Colonic mucosa (tissue), 4 donors: ENCODE measurements around the gene CPLANE1. TPM values are rescaled to one million over a fixed set of nuclear protein-coding genes. Genes with fewer than 3 reads are reported as not detected.

Experiments
- DNase-seq: peaks from one replicate; pipeline ENCODE4 v3.0.0-alpha.2; 2020
- H3K27ac ChIP-seq: fragments of 200-600 bp; one replicate; pipeline ENCODE4 v1.8.0; 2021
- H3K27me3 ChIP-seq: fragments of 200-600 bp; one replicate; pipeline ENCODE4 v1.8.0; 2021
- H3K36me3 ChIP-seq: fragments of 200-600 bp; one replicate; pipeline ENCODE4 v1.8.0; 2021
- H3K4me1 ChIP-seq: fragments of 200-600 bp; one replicate; pipeline ENCODE4 v1.8.0; 2021; ENCODE audit warnings: mild to moderate bottlenecking
- H3K4me3 ChIP-seq: fragments of 200-600 bp; one replicate; pipeline ENCODE4 v1.8.0; 2021
- H3K9ac ChIP-seq, 2 donors: one replicate each; pipeline ENCODE4 v1.7.0; 2013; ENCODE audit warnings: control low read depth in 2 of 2, low read depth in 2 of 2, low read length in 2 of 2
- H3K9me3 ChIP-seq: fragments of 200-600 bp; one replicate; pipeline ENCODE4 v1.8.0; 2021
- CTCF ChIP-seq: fragments of 200-600 bp; IDR thresholded peaks from one replicate; pipeline ENCODE4 v1.8.0; 2022; ENCODE audit warnings: antibody characterized with exemption, mild to moderate bottlenecking
- intact Hi-C: fragments of 100-400 bp; cut with DNase I; formaldehyde crosslinking; loops from one replicate; pipeline ENCODE4 v1.14.1; 2022
- total RNA-seq, 2 donors: library from RNA; stranded (reverse); fragmentation: NEBNext Ultra II Directional in 1 of 2; extraction: Animal tissue kit (Norgen Biotek cat#: 25700) in 1 of 2; gene quantifications; one replicate each; pipeline ENCODE4 v1.2.1, GENCODE V29; 2021
- donor health status: healthy.
- donor health status: DM: no; HTN: no; CAD: no.
- donor health status: DM: no; HTN: no; CAD: no.

The CPLANE1 gene
- total RNA-seq, 2 donors from 2014 or later, result 6.4 to 8.4 TPM

GRCh38 chr5:37190592-37190991, 58.6 kb downstream of the CPLANE1 start:
- Histone ChIP-seq H3K9me3 (no peaks in the 10 kb centered on the region), H3K4me3 (no peak overlapping the region), H3K36me3 (no peaks in the 10 kb centered on the region), H3K27ac (no peak overlapping the region), H3K4me1 (no peaks in the 10 kb centered on the region), H3K27me3 (no peaks in the 10 kb centered on the region), H3K9ac (no peak overlapping the region)
- intact Hi-C loops, result no loop called here
- DNase-seq, result no peak
- no peak for TF ChIP-seq CTCF

DNA sequence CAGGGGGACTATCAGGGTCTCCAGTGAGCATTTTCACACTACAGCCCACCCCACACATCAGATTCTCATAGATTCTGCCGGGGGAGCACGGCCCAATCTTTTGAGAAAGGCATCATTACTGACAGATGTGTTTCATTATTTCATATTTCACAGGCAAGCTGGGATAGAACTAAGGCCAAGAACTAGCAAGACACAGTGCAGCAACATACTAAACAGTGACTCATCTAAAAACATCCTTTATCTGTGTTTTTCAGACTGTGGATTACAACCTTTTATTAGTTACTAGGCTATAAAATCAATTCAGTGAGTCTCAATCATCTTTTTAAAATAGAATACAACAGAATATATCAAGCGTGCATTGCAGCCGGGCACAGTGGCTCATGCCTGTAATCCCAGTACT, 59.8 kb downstream of the CPLANE1 start:
- H3K4me1 ChIP-seq, result no peaks in the 10 kb centered on the region
- H3K9ac ChIP-seq, result no peak overlapping the region
- H3K9me3 ChIP-seq, result no peaks in the 10 kb centered on the region
- H3K27me3 ChIP-seq, result no peaks in the 10 kb centered on the region
- intact Hi-C loops, result no loop called here
- DNase-seq, result no peak
- TF ChIP-seq CTCF, result no peak
- H3K36me3 ChIP-seq, result no peaks in the 10 kb centered on the region
- no peak overlapping the region for H3K4me3 ChIP-seq
- H3K27ac ChIP-seq, result no peak overlapping the region

DNA sequence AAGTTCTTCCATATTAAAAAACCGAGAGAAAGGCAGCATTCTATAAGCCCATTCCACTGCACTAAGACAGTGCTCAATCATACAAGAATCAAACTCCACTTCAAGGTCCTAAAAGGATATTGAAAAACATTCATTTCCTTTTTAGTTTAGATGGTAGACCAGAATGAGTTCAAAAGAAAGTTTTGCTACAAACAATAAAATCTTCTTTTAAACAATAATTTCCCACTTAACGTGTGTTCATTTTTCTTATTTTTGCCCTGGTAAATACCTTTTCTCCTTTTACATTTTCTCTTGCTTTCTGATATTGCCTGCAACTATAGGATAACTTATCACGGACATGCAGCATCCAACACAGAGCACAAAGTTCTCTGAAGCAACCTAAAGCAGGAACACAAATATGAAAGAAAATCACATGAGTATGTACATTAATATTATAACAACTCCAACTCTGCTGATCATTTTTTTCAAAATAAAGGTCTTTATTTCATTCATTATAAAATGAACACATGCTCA, 61.7 kb downstream of the CPLANE1 start:
- no peaks in the 10 kb centered on the region for H3K27me3 ChIP-seq
- no peak overlapping the region for H3K27ac ChIP-seq
- intact Hi-C loops, result no loop called here
- no peaks in the 10 kb centered on the region for H3K9me3 ChIP-seq
- TF ChIP-seq CTCF, result no peak
- H3K36me3 ChIP-seq, result no peaks in the 10 kb centered on the region
- H3K4me3 ChIP-seq, result no peak overlapping the region
- no peak for DNase-seq
- no peak overlapping the region for H3K9ac ChIP-seq
- no peaks in the 10 kb centered on the region for H3K4me1 ChIP-seq

DNA sequence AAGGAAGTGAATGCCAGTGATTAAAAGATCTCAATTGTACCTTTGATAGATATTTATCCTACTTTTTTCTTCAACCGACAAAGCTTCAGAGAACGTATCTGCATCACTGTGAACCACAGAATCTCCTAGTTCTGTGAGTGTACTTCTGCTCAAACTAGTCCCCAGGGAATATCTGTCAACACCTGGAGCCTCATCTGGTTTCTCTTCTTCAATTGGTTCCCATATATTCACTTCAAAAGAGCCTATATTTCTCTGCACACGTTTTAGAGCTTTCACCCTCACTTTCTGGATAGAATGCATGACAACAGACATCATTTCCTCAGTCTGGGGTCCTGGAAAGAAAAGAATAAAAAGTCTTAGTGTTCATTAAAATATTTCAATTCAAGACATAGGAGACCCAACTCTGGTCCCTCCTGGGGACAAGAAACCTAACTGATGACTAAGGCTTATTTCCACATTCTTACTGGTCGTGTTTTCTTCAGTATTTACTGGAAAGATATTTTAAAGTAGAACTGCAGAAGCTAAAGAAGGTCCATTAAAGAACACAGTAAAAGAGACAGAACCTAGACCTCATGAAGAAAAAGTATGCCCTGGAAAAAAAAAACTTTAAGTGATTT, 64.3 kb downstream of the CPLANE1 start:
- Histone ChIP-seq H3K9me3 (no peaks in the 10 kb centered on the region), H3K36me3 (no peaks in the 10 kb centered on the region), H3K4me3 (no peak overlapping the region), H3K4me1 (no peaks in the 10 kb centered on the region), H3K9ac (no peak overlapping the region), H3K27me3 (no peaks in the 10 kb centered on the region), H3K27ac (no peak overlapping the region)
- intact Hi-C loops, result no loop called here
- TF ChIP-seq CTCF, result no peak
- no peak for DNase-seq

GRCh38 chr5:37182667-37183066, 66.5 kb downstream of the CPLANE1 start:
- Histone ChIP-seq H3K36me3 (no peaks in the 10 kb centered on the region), H3K9ac (no peak overlapping the region), H3K4me1 (no peaks in the 10 kb centered on the region), H3K4me3 (no peak overlapping the region), H3K27ac (no peak overlapping the region), H3K27me3 (no peaks in the 10 kb centered on the region), H3K9me3 (no peaks in the 10 kb centered on the region)
- intact Hi-C loops, result no loop called here
- DNase-seq, result no peak
- TF ChIP-seq CTCF, result no peak
